T-cell (primary cell): ENCODE measurements around the gene DDX3X. TPM values are rescaled to one million over a fixed set of nuclear protein-coding genes. Genes with fewer than 3 reads are reported as not detected.
"Not testable (repeated sequence)": the region's sequence is repeated elsewhere in the genome, so short reads cannot be mapped to it uniquely, and the experiment has no call there.

Experiments
- ATAC-seq, 4 experiments: fragments of 200-7000 bp in 3 of 4; fragments of 150-1000 bp in 1 of 4; cut with Tn5 transposase; replicated peaks in 1 of 4; 1 replicate in 3 of 4; 2 replicates in 1 of 4; pipeline ENCODE4 v1.10.0; 2021; ENCODE audit warnings: moderate library complexity in 3 of 4, mild to moderate bottlenecking in 2 of 4, moderate number of reproducible peaks in 1 of 4
- CTCF ChIA-PET, 2 donors: fragments of 300-600 bp; sonication (Branson Sonifier 250); formaldehyde crosslinking; loops; one replicate each; lab custom pipeline; 2022; ENCODE audit warnings: antibody characterized with exemption in 2 of 2; lab: Charles Lee
- POLR2A ChIA-PET, 2 donors: fragments of 300-600 bp; sonication (Branson Sonifier 250); formaldehyde crosslinking; loops; one replicate each; lab custom pipeline; 2022; ENCODE audit warnings: antibody characterized with exemption in 2 of 2; lab: Charles Lee
- DNase-seq, 35 experiments: peaks; one replicate each; pipeline versions ENCODE4 v3.0.0 to v3.0.0-alpha.2; 2013 to 2023
- H3K27ac ChIP-seq: one replicate; pipeline ENCODE4 v1.5.1; 2013; ENCODE audit warnings: low read length
- H3K27me3 ChIP-seq, 2 experiments: replicated peaks in 1 of 2; 1 replicate in 1 of 2; 2 replicates in 1 of 2; pipeline versions ENCODE4 v1.6.1 to v1.7.0; 2013; ENCODE audit warnings: low read length in 1 of 2, mixed read lengths in 1 of 2; ENCODE audit not compliant: control insufficient read depth in 2 of 2, insufficient read depth in 2 of 2; ENCODE audit errors: extremely low read depth in 1 of 2
- H3K36me3 ChIP-seq, 2 donors: 1 replicate in 1 of 2; 2 replicates in 1 of 2; pipeline versions ENCODE4 v1.6.1 to v1.7.0; 2013; ENCODE audit warnings: low read length in 1 of 2; ENCODE audit not compliant: control insufficient read depth in 2 of 2, insufficient read depth in 1 of 2; ENCODE audit errors: extremely low read depth in 1 of 2
- H3K4me1 ChIP-seq, 2 experiments: 1 replicate in 1 of 2; 2 replicates in 1 of 2; pipeline versions ENCODE4 v1.6.1 to v1.7.0; 2013; ENCODE audit warnings: low read length in 2 of 2, mixed read lengths in 1 of 2; ENCODE audit not compliant: insufficient read depth in 2 of 2, control insufficient read depth in 1 of 2; ENCODE audit errors: extremely low read depth in 1 of 2
- H3K4me3 ChIP-seq, 2 donors: 1 replicate in 1 of 2; 2 replicates in 1 of 2; pipeline versions ENCODE4 v1.5.1 to v1.7.0; 2013; ENCODE audit warnings: mild to moderate bottlenecking in 2 of 2, low read length in 1 of 2, moderate library complexity in 1 of 2; ENCODE audit not compliant: control insufficient read depth in 1 of 2; ENCODE audit errors: extremely low read depth in 1 of 2
- H3K9me3 ChIP-seq: 2 replicates; pipeline ENCODE4 v1.7.0; 2013
- H3K27ac Mint-ChIP-seq, 2 donors: one replicate each; pipeline ENCODE4 v1.8.0; 2020 to 2021; ENCODE audit warnings: mild to moderate bottlenecking in 2 of 2, mixed read lengths in 2 of 2
- H3K27me3 Mint-ChIP-seq, 2 donors: one replicate each; pipeline ENCODE4 v1.8.0; 2021 to 2022; ENCODE audit warnings: mixed read lengths in 2 of 2
- H3K36me3 Mint-ChIP-seq: one replicate; pipeline ENCODE4 v1.8.0; 2021; ENCODE audit warnings: mixed read lengths
- H3K4me1 Mint-ChIP-seq, 3 donors: one replicate each; pipeline ENCODE4 v1.8.0; 2020 to 2022; ENCODE audit warnings: mixed read lengths in 3 of 3, mild to moderate bottlenecking in 1 of 3
- H3K4me3 Mint-ChIP-seq, 3 donors: one replicate each; pipeline ENCODE4 v1.8.0; 2020 to 2022; ENCODE audit warnings: mild to moderate bottlenecking in 3 of 3, mixed read lengths in 3 of 3, moderate library complexity in 3 of 3
- H3K9me3 Mint-ChIP-seq, 3 donors: one replicate each; pipeline ENCODE4 v1.8.0; 2020 to 2022; ENCODE audit warnings: mixed read lengths in 3 of 3
- WGBS: methylation state at CpG from one replicate; pipeline ENCODE4 v1.1.5; 2013; ENCODE audit warnings: missing lambda C conversion rate; ENCODE audit not compliant: insufficient coverage; 5-methylcytosine and 5-hydroxymethylcytosine counted together
- total RNA-seq, 35 experiments: library from RNA in 6 of 35; stranded (reverse) in 6 of 35; fragments of 120-200 nt in 1 of 35; gene quantifications; one replicate each; pipeline versions ENCODE4 v1.2.1 to v1.2.4 and lab custom pipeline; 2013 to 2026

DDX3X gene
- total RNA-seq (1,000 to 10,000 TPM in 1 of 5 donors, 100 to 1,000 TPM in 4; 253 to 1,077 (median 367) TPM), total RNA-seq (lab: John Stamatoyannopoulos, UW) (522 to 3,408 (median 1,297) reads per million in 29 experiments)
- total RNA-seq (2013): 314 TPM

DNA sequence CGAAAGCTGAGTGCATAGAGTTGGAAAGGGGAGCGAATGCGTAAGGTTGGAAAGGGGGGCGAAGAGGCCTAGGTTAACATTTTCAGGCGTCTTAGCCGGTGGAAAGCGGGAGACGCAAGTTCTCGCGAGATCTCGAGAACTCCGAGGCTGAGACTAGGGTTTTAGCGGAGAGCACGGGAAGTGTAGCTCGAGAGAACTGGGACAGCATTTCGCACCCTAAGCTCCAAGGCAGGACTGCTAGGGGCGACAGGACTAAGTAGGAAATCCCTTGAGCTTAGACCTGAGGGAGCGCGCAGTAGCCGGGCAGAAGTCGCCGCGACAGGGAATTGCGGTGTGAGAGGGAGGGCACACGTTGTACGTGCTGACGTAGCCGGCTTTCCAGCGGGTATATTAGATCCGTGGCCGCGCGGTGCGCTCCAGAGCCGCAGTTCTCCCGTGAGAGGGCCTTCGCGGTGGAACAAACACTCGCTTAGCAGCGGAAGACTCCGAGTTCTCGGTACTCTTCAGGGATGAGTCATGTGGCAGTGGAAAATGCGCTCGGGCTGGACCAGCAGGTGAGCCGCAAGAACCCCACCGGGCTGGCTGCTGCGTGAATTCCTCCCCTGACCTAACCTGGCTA is at the start of gene DDX3X:
TSS of gene DDX3X (plus strand) at position 419 of the 619 bp plus-strand sequence. CDS start at position 510, 91 bp downstream.
- Mint-ChIP-seq H3K27me3 (no peaks in the 10 kb centered on the region), H3K27ac (peak within 1 kb of the TSS; percentile 100), H3K9me3 (no peaks in the 10 kb centered on the region), H3K4me1 (peaks cover 34 to 90% (median 54%) of the 10 kb centered on the region in 3 donors), H3K4me3 (peak within 1 kb of the TSS; percentile 94 to 97 (median 96)), H3K36me3 (peaks cover 11% of the 10 kb centered on the region)
- Histone ChIP-seq H3K4me1 (peaks cover 24 to 40% of the 10 kb centered on the region in 2 experiments), H3K36me3 (peaks cover 0 to 4% of the 10 kb centered on the region in 2 donors), H3K27me3 (no peaks in the 10 kb centered on the region), H3K27ac (peak within 1 kb of the TSS; percentile 100), H3K4me3 (peak within 1 kb of the TSS; percentile 99 to 100), H3K9me3 (no peaks in the 10 kb centered on the region)
- DNase-seq (peak; percentile 63 to 90 (median 79)), ATAC-seq (peak; percentile 63 to 68 (median 64))
- CTCF ChIA-PET: interaction anchor here in 1 of 2 donors (0.7 kb wide), 2 partner anchors 625 to 753 kb away, joined by 3 to 6 read pairs; partner anchors contain the start of gene ATP6AP2
- POLR2A ChIA-PET: interaction anchor here (0.5 to 1.0 kb wide), 5 partner anchors 9 to 109 kb away, joined by 3 to 9 read pairs (median 4); no protein-coding TSS in a partner anchor
- WGBS: under 1% methylated on average over 30 of the region's 47 CpGs

DNA sequence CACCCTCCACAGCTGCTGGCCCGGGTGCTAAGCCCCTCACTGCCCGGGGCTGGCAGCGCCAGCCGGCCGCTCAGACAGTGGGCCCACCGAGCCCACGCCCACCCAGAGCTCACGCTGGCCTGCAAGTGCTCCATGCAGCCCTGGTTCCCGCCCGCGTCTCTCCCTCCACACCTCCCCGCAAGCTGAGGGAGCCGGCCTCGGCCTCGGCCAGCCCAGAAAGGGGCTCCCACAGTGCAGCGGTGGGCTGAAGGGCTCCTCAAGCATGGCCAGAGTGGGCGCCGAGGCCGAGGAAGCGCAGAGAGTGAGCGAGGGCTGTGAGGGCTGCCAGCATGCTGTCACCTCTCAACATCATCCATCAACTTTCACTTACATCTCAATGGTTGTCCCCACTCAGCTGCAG is 48.0 kb upstream of the DDX3X start:
- H3K27ac Mint-ChIP-seq, POLR2A ChIA-PET, H3K4me3 Mint-ChIP-seq, H3K27ac ChIP-seq, H3K9me3 ChIP-seq, H3K4me1 Mint-ChIP-seq, H3K27me3 Mint-ChIP-seq, H3K36me3 Mint-ChIP-seq, DNase-seq, H3K4me3 ChIP-seq, H3K36me3 ChIP-seq, H3K4me1 ChIP-seq, CTCF ChIA-PET, H3K27me3 ChIP-seq, ATAC-seq, H3K9me3 Mint-ChIP-seq: not testable (repeated sequence)
- 80% methylated on average over 1 of the region's 21 CpGs for WGBS

DNA sequence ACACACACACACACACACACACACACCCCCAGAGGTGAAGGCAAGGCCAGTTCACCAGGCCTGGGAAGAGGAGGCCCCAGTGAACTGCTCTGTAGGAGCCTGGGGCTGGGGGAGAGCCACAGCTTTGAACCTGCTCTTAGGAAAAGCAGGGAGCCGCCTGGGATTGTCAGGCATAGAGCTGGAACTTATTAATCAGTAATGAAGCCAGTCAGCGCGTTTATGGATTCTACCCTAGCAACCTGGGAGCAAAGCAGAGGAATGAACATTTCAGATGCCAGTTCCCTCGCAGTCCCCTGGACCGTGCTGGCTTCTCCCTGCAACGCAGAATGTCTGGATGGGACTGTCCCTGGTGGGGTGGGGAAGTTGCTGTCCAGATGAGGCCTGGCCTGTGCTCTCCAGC is 45.3 kb upstream of the DDX3X start:
- Histone ChIP-seq H3K27ac (no peak overlapping the region), H3K9me3 (no peaks in the 10 kb centered on the region), H3K4me3 (no peak overlapping the region), H3K36me3 (no peaks in the 10 kb centered on the region), H3K4me1 (no peaks in the 10 kb centered on the region), H3K27me3 (no peaks in the 10 kb centered on the region)
- H3K36me3 Mint-ChIP-seq: no peaks in the 10 kb centered on the region
- no peaks in the 10 kb centered on the region for H3K4me1 Mint-ChIP-seq
- DNase-seq (no peak), ATAC-seq (no peak)
- no peaks in the 10 kb centered on the region for H3K27me3 Mint-ChIP-seq
- WGBS: 97% methylated on average over 4 of the region's 6 CpGs
- ChIA-PET POLR2A (no interaction called here), CTCF (no interaction called here)
- H3K9me3 Mint-ChIP-seq: peaks cover 3 to 8% (median 4%) of the 10 kb centered on the region in 3 donors
- H3K27ac Mint-ChIP-seq: no peak overlapping the region
- H3K4me3 Mint-ChIP-seq: no peak overlapping the region

DNA sequence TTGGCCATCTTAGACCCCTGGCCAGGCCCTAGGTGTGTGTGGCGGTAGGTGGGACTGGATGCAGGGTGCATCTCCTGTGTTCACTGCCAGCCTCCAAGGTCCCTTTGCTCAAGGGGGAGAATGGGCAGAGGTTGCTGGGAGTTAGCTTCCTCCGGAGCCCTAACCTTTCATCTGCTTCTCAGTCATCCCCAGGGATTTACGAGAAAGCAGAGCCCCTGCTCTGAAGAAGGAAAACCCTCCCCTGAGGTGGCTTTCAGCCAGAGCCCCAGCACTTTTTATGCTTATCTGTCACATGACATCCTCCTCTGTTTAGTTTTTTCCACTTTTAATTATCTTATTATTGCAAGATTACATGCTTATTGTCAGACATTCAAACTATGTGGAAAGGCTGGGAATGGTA is 44.9 kb upstream of the DDX3X start:
- CTCF ChIA-PET: interaction anchor here in 1 of 2 donors (0.7 kb wide), 1 partner anchor 146 kb away, joined by 3 read pairs; no protein-coding TSS in a partner anchor
- Mint-ChIP-seq H3K4me1 (no peaks in the 10 kb centered on the region), H3K36me3 (no peaks in the 10 kb centered on the region), H3K27me3 (no peaks in the 10 kb centered on the region), H3K27ac (no peak overlapping the region), H3K9me3 (peaks cover 3 to 8% (median 4%) of the 10 kb centered on the region in 3 donors), H3K4me3 (no peak overlapping the region)
- H3K27ac ChIP-seq: no peak overlapping the region
- H3K4me1 ChIP-seq: no peaks in the 10 kb centered on the region
- no peak overlapping the region for H3K4me3 ChIP-seq
- no peaks in the 10 kb centered on the region for H3K36me3 ChIP-seq
- WGBS: 100% methylated on average over 1 of the region's 3 CpGs
- H3K27me3 ChIP-seq: no peaks in the 10 kb centered on the region
- no peaks in the 10 kb centered on the region for H3K9me3 ChIP-seq
- ATAC-seq (no peak), DNase-seq (no peak)
- POLR2A ChIA-PET: no interaction called here

DNA sequence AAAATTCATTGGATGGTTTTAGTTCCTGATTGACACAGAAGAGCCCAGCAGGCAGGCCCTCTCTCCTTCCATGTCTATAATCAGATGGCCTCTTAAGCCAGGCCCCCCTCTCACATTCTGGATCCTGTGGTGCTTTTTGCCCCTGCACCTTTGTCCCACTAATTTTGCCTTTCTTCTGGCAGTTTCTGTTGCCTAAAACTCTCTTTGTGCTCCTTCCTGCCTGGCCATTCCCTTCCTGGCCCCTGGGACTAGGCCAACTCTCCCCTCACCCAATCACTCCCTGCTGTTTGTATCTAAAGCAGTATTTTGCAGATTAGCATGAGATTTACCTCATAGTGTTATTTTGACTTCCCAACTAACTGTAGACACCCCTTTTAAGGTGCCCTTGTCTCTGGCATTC is 42.7 kb upstream of the DDX3X start:
- H3K27me3 Mint-ChIP-seq: no peaks in the 10 kb centered on the region
- no peak for DNase-seq
- peaks cover 3 to 8% (median 4%) of the 10 kb centered on the region in 3 donors for H3K9me3 Mint-ChIP-seq
- no peaks in the 10 kb centered on the region for H3K27me3 ChIP-seq
- CTCF ChIA-PET: interaction anchor here in 1 of 2 donors (0.7 kb wide), 1 partner anchor 31 kb away, joined by 3 read pairs; no protein-coding TSS in a partner anchor
- H3K27ac ChIP-seq: no peak overlapping the region
- no peak for ATAC-seq
- no peaks in the 10 kb centered on the region for H3K4me1 Mint-ChIP-seq
- H3K4me3 ChIP-seq: no peak overlapping the region
- H3K9me3 ChIP-seq: no peaks in the 10 kb centered on the region
- no peaks in the 10 kb centered on the region for H3K36me3 ChIP-seq
- H3K4me3 Mint-ChIP-seq: no peak overlapping the region
- POLR2A ChIA-PET: interaction anchor here in 1 of 2 donors (0.7 kb wide), 1 partner anchor 49 kb away, joined by 6 read pairs; no protein-coding TSS in a partner anchor
- H3K36me3 Mint-ChIP-seq: no peaks in the 10 kb centered on the region
- no peak overlapping the region for H3K27ac Mint-ChIP-seq
- H3K4me1 ChIP-seq: no peaks in the 10 kb centered on the region

DNA sequence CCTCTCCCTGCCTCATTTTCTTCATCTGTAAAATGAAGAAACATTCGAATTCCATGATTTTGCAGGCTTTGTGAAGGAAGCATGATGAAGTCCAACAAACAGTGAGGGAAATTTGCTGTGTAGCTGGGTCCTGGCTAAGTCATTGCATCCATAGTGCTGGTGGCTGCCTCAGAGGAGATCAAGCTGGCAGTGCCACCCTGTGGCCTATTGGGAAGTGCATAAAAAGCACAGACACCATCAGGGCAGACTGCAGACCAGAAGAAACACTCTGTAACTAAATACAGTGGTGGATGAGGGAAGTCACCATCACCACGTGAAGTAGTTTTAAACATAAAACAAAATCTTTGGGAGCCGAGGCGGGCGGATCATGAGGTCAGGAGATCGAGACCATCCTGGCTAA is 40.7 kb upstream of the DDX3X start:
- ChIA-PET CTCF (interaction anchor here in 1 of 2 donors (0.6 kb wide), 1 partner anchor 28 kb away, joined by 5 read pairs; no protein-coding TSS in a partner anchor), POLR2A (interaction anchor here in 1 of 2 donors (0.6 kb wide), 1 partner anchor 465 kb away, joined by 10 read pairs; no protein-coding TSS in a partner anchor)
- Histone ChIP-seq H3K27ac (no peak overlapping the region), H3K4me3 (no peak overlapping the region), H3K9me3 (no peaks in the 10 kb centered on the region), H3K36me3 (no peaks in the 10 kb centered on the region), H3K27me3 (no peaks in the 10 kb centered on the region), H3K4me1 (no peaks in the 10 kb centered on the region)
- H3K9me3 Mint-ChIP-seq: peaks cover 3 to 8% (median 4%) of the 10 kb centered on the region in 3 donors
- ATAC-seq: no peak
- WGBS: no CpG with 5 or more reads among the region's 6 CpGs
- H3K36me3 Mint-ChIP-seq: no peaks in the 10 kb centered on the region
- no peaks in the 10 kb centered on the region for H3K27me3 Mint-ChIP-seq
- H3K4me1 Mint-ChIP-seq: no peaks in the 10 kb centered on the region
- H3K27ac Mint-ChIP-seq: no peak overlapping the region
- H3K4me3 Mint-ChIP-seq: no peak overlapping the region
- peak in 1 of 35 experiments; percentile 8 for DNase-seq
